Measurements from ENCODE around the gene NTM.

DNA sequence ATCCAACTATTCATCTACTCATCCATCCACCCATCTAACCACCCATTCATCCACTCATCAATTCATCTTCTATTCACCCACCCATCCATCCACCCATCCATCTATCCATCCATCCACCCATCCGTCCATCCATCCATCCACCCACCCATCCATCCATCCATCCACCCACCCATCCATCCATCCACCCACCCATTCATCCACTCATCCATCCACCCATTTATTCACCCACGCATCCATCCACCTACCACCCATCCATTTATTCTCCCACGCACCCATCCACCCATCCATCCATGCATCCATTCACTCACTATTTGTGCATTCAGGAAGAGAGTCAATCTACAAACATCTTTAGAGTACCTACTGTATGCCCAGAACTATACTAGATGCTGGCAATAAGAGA, 482.3 kb downstream of the NTM start:
- TF ChIP-seq, protein P1, sequence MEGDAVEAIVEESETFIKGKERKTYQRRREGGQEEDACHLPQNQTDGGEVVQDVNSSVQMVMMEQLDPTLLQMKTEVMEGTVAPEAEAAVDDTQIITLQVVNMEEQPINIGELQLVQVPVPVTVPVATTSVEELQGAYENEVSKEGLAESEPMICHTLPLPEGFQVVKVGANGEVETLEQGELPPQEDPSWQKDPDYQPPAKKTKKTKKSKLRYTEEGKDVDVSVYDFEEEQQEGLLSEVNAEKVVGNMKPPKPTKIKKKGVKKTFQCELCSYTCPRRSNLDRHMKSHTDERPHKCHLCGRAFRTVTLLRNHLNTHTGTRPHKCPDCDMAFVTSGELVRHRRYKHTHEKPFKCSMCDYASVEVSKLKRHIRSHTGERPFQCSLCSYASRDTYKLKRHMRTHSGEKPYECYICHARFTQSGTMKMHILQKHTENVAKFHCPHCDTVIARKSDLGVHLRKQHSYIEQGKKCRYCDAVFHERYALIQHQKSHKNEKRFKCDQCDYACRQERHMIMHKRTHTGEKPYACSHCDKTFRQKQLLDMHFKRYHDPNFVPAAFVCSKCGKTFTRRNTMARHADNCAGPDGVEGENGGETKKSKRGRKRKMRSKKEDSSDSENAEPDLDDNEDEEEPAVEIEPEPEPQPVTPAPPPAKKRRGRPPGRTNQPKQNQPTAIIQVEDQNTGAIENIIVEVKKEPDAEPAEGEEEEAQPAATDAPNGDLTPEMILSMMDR (conservative IDR thresholded peaks at IDR 0.05 in 1 of 2, IDR thresholded peaks at IDR 0.05 in 1 of 2; ENCODE audit: low read depth in 1 of 2, low read length in 2 of 2): no peak
- TF ChIP-seq EZH2 (IDR thresholded peaks at IDR 0.05; ENCODE audit: low read length, missing control alignments): no peak
